GM12874 (cell line): ENCODE measurements around the gene CABCOCO1.

Experiments used
- TF ChIP-seq, protein P1 (sequence below): IDR thresholded peaks from 2 replicates; pipeline ENCODE4 v1.5.1; 2011; ENCODE audit warnings: low read depth, mild to moderate bottlenecking, control low read depth, low read length, moderate library complexity; ENCODE audit not compliant: insufficient read depth

Gene CABCOCO1

DNA sequence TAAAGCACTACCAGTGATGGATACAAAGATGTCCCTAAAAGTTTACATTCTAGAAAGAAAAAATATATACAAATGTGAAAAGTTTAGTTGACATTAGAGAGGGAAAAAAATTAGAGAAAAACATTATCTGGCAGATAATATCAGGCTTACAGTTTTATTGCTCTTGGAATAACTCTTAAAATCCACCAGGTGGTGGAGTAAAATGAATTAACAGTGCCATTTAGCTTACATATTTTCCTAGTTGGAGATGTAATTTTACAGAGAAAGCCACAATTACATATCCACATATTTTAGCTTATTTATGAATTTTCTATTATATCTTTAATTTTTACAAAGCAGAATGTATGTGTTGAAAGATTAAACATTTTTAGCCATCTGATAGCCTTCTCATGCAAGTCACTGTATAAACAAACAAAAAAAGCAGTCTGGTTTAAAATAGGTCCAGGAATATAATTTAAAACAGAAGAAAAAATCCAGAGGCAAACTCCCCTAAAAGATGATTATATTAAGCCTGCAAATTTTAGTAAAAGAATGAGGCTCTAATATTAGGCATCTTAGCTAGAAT is 6.5 kb downstream of the CABCOCO1 start:
- TF ChIP-seq, protein P1, sequence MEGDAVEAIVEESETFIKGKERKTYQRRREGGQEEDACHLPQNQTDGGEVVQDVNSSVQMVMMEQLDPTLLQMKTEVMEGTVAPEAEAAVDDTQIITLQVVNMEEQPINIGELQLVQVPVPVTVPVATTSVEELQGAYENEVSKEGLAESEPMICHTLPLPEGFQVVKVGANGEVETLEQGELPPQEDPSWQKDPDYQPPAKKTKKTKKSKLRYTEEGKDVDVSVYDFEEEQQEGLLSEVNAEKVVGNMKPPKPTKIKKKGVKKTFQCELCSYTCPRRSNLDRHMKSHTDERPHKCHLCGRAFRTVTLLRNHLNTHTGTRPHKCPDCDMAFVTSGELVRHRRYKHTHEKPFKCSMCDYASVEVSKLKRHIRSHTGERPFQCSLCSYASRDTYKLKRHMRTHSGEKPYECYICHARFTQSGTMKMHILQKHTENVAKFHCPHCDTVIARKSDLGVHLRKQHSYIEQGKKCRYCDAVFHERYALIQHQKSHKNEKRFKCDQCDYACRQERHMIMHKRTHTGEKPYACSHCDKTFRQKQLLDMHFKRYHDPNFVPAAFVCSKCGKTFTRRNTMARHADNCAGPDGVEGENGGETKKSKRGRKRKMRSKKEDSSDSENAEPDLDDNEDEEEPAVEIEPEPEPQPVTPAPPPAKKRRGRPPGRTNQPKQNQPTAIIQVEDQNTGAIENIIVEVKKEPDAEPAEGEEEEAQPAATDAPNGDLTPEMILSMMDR = no peak

DNA sequence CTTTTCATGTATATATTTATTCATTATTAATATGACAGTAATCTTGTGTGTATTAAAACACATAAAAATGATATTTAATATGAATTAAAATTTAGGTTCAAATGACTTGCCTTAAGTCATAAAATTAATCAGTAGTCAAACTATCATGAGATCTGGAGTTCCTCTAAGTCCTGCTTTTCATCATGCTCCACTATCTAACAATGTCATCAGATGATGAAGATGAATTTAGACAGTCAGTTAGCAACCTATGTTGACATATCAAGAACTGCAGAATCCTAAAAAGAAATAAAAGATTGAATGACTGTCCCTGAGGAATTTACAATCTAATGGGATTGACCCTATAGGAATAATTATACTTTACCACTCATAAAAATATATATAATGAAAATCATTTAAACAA is 7.1 kb downstream of the CABCOCO1 start:
- TF ChIP-seq, protein P1 = no peak

DNA sequence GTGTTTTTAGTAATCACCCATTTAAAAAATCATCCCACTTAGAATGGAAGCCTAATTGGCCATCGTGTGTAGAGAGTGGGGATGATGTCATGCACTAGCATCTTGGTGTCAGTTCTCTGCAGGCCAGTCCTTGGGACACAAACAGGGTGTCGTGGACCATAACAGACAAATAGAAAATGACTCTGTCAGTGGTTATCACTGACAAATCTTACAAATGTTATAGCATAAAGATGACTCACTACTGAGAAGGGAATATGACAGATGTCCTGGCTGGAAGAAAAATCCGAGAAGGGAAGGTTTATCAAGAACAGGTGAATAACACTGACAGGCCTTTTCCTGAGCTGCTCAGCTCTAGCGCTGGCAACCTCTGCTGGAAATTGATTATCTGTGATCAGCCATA is 10.6 kb downstream of the CABCOCO1 start:
- TF ChIP-seq, protein P1 = no peak

DNA sequence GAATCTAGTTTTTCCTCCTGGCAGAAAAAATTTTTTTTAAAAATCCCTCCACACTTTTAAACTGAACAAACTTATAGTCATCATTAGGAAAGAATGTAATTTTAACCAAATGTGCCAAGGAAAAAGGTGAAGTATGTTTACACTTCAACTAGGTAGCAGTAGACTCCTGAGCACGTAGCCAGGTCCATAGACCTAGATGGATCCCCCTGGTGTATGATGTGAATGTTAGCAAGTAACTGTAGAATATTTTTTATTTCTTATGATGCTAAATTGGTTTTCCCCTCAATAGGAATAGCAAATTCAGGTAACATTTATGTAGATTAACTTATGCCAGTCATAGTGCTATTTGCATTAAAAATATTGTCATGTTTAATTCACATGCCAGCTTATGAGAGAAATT is 19.6 kb downstream of the CABCOCO1 start:
- TF ChIP-seq, protein P1 = no peak

DNA sequence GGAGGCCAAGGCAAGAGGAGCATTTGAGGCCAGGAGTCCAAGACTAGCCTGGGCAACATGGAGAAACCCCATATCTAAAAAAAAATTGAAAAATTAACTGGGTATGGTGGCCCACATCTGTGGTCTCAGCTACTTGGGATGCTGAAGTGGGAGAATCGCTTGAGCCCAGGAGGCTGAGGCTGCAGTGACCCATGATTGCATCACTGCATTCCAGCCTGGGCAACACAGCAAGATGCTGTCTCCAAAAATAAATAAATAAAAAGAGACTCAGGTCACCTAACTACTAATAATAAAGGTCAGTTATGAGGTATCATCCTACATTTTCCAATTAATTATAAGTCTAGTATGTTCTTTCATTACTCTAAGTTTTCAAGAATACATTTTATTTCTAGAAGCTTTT is 20.6 kb downstream of the CABCOCO1 start:
- TF ChIP-seq, protein P1 = no peak

DNA sequence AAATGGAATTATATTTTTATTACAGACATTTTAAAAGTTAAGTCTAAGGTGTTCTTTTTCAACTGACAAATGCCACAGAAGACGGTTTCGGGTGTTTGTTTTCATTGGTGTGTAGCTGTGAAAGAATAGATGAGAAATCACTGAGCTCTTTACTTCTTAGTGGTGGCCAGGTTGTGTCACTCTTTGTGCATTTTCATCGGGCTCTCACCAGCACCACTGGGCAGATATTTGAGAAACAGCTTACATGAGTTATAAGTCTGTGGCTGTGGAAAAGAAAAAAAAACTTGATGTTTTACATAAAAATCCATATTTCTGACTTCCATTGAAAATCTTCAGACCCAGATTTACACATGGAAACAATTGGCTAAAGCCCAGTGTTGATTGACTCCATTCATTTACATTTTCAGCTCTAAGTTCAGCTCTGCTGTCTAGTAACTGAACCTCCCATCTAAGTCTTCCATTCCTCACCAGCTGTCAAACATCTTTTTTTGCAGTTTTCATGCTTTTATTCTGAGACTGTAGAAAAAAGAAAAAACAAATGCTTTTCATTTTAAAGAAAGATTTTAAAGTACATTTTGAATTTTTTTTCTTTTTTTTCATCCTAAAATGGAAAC is 22.3 kb downstream of the CABCOCO1 start:
- TF ChIP-seq, protein P1 = no peak

DNA sequence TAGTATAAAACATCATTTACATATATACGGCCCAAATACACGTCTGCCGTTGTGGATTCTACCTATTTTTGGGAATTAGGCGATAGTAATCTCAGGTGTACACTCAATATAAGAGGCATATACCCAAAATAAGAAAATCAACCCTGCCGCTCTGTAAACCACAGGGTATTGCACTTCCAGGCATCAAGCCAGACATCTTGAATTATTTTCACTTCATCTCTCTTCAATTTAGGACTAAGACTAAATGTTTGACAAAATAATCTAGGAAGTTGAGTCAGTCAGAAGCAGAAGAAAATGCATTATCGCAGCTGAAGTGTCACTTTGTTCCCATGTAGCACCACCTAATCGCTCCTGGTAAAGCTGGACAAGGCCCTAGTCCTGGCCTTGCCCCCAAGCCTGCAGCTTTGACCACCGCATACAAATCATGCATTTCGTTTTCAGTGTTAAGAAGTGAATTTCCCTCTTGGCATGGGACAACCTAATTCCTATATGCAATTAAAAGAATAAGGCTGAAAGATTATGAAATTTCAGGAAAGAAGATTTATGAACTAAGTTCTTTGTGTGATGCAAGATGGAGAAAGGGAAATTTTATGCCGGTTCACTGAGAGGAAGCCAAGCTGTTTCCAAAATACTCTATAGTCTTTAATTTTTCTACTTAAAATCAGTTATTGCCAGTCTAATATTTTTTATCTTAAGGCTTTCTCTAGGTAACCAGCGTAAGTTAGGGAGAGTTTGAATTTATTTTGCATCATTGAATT is 26.0 kb downstream of the CABCOCO1 start:
- TF ChIP-seq, protein P1 = no peak
